Fibroblast of skin of right biceps (primary cell): ENCODE data around the gene SMIM45.
A peak's percentile ranks its signal among the peaks of the same experiment; 100 is the strongest.

ENCODE experiments used
- DNase-seq: peaks from one replicate; pipeline ENCODE4 v3.0.0-alpha.2; 2013

The SMIM45 gene

GRCh38 chr22:41915786-41916493, 36.0 kb upstream of the SMIM45 start:
- DNase-seq: no peak

GRCh38 chr22:41916745-41917358, 35.1 kb upstream of the SMIM45 start:
- DNase-seq: no peak

GRCh38 chr22:41917375-41917902, 34.5 kb upstream of the SMIM45 start:
- no peak for DNase-seq

DNA sequence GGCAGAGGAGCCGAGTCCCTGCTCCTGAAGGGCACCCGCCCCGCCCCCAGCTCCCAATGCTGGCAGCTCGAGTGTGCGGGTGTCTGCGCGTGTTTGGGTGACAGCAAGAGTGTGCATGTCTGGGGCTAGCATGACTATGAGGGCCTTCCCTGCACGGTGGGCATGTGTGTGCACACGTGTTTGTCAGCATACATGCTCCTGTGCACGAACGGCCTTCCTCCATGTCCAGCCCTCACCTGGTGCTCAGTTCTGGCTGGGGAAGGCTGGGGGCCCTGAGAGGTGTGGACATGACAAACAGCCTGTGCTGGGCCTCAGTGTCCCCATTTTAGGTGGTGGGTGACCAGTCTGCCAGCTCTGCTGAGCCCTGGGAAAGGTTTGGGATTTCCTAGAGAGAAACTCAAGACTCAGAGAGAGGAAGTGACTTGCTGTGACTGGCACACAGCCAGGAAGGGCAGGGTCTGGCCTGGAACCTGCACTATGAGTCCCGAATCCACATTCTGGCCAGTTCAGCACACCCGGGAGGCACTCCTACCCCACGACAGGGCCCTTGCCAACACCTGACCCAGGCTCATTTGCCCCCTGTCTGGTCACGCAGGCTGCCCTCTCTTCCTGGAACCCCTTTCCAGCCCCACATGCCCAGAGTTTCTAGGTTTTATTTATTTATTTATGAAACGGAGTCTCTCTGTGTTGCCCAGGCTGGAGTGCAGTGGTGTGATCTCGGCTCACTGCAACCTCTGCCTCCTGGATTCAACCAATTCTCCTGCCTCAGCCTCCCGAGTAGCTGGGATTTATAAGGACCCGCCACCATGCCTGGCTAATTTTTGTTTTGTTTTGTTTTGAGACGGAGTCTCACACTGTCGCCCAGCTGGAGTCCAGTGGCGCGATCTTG, 33.8 kb upstream of the SMIM45 start:
- DNase-seq: peak; percentile 64

DNA sequence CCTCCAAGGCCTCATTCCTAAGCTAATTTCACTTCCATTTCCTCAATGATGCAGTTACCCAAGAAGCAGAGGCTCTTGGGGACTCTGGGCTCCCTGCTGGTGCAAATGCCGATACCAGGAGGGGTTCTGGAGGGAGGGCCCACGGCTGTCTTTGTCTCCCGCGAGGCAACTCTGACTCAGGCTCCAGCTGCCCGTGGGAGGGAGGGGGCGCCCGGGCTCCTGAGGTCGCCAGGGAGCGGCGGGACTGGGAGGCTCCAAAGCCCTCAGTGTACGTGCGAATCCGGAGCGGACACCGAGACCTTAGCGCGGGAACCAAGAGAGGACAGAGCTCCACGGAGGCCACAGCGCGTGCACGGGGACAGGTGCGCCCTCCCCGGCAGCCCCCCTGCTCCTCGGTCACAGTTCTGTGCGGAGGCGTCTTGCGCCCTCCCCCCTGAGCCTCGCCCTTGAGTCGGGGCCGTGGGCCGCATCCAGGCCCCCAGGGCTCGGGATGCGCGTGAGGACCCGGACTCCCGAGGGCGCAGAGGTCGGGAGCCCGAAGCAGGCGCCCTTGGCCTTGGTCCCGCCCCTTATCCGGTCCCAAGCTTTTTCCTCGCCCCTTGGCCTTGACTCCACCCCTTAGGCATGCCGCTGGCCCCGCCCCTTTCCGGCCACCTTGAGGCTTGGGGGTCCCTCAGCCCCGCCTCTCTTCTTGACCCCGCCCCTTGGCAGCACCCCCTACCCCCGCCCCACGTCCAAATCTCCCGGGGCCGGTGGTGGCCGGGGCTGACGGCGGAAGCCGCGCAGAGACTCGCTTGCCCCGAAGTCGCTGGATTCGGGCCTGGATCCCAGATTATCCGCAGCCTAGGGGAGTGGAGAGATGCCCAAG, 32.4 kb upstream of the SMIM45 start:
- DNase-seq: peak; percentile 42

- no peak for DNase-seq
Observed at GRCh38 chr22:41920271-41920976, 31.5 kb upstream of the SMIM45 start.

DNA sequence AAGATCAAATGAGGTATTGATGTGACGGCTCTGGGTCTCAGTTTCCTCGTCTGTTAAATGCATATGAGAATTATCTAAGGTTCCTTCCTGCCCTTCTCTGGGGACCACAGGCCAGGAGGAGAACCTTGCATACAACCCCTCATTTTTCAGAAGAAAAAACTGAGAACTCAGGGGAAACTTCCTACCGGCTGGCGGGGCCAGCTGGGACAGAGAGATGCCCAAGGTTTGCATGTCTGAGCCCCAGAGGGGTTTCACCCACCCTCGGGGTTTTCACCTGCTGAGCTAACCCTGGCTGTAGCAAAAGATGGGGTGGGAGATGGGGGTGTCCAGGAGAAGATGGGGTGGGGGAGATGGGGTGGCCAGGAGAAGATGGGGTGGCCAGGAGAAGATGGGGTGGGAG, 29.6 kb upstream of the SMIM45 start:
- DNase-seq: no peak

- no peak for DNase-seq
Observed at GRCh38 chr22:41922940-41923594, 28.9 kb upstream of the SMIM45 start.

- no peak for DNase-seq
Observed at GRCh38 chr22:41923595-41924276, 28.2 kb upstream of the SMIM45 start.

GRCh38 chr22:41925783-41926460, 26.0 kb upstream of the SMIM45 start:
- DNase-seq: peak; percentile 59

DNA sequence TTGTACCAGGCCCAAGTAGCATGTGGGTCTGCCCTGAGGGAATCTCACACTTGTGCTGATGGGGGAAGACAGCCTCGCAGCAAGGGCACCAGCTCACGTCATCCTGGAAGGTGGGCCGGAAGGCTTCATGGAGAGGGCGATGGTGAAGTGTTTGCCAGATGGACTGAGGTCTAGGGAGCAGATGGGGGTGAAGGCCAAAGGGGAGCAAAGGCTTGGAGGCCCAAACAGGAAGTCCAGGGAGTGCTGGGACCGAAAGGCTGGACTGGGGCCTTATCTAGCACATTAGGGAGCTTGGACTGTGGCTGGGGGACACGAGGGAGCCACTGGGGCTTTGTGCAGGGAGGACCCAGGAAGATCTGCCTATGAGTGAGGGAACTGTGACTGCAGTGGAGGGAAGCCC, 24.1 kb upstream of the SMIM45 start:
- DNase-seq: no peak

- DNase-seq: no peak
Observed at GRCh38 chr22:41928593-41929417, 23.1 kb upstream of the SMIM45 start.

- DNase-seq: no peak
Observed at GRCh38 chr22:41929418-41929810, 22.5 kb upstream of the SMIM45 start.

GRCh38 chr22:41931701-41932269, 20.2 kb upstream of the SMIM45 start:
- DNase-seq: no peak

DNA sequence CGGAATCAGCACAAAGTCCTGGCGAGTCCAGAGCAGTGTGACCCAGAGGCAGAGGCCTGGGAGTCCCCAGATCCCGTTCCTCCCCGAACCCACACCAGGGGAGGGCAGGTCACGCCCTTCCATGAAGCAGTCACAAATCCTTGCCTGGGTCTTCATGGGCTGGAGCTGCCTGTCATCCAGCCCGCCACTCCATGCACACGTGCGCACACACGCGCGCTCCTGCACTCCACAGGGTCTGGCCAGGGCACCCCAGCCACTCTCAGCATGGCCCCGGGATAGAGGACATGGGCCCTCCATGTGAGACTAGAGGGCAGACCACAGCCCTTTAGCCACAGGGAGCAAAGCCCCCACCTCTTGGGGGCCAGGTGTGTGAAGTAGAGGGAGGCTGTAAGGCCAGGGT, 19.6 kb upstream of the SMIM45 start:
- no peak for DNase-seq

DNA sequence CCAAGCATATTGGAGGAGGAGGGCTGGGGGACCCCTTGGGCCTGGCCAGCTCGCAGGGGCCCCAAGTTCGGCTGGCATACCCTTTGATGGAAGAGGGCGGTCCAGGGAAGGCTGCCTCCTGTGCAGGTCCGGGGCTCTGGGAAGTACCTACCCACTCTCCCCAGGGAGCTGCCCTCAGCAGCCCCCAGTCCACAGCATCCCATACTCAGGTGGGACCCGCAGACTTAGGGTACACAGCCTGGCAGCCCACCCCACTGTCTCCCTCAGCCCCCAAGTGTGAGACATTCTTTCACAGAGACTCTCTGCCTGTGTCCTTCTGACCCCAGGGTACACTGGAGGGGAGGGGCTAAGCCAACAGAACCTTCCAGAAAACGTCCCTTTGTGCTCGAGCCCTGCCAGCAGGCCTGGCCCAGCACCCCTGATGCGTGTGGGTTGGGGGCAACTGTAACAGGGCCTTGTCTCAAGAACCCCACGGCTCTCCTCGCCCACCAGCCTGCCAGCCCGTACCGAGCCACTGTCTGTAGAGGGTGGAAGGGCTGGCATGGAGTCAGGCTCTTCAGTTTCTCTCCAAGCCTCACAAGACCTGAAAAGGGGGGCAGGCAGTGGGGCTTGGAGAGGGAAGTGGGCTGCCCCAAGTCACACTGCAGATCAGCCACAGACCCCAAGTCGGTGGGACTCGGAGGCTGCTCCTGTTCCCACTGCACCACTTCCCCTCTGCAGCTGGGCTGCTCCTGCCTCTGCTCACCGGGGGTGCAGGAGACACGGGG, 18.4 kb upstream of the SMIM45 start:
- DNase-seq: no peak

DNA sequence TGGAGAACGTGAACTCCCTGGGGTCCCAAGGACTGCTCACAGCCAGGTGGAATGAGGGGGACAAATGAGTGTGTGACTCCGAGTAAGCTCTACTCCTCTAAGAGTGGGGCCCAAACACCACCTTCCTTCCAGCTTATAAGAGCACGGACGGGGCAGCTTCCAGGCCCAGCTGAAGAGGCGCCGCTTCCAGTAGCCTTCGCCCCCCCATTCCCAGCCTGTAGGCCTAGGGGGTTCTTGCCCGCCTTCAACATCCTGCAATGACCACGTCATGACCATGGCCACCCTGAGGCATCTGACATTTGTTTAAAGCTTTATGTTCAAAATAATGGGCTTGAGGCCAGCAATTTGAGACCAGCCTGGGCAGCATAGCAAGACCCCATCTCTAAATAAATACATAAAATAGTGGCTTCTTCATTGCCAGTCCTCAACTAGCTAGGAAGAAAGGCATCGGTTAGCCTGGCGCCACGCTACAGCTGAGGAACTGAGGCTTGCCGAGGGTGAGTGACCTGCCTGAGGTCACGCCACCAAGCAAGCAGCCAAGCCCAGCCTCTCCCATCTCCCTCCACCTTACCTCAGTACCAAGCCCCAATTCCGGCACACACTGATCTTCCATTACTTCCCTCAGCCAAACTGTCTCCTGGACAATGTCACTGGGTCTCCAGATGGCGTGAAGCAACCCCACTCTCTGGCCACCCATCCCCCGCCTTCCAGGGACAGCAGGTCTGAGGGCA, 17.5 kb upstream of the SMIM45 start:
- no peak for DNase-seq
